Cerebellar nuclear complex (tissue), 1 donor: ENCODE data around the gene ADAM12.

Experiments used
- DNase-seq, 2 experiments: peaks; one replicate each; lab custom pipeline; 2025; lab: John Stamatoyannopoulos, UW

Gene ADAM12

GRCh38 chr10:126315494-126316177 is 72.6 kb downstream of the ADAM12 start:
- no peak for DNase-seq

GRCh38 chr10:126314863-126315493 is 73.3 kb downstream of the ADAM12 start:
- no peak for DNase-seq

- no peak for DNase-seq
These were observed 76.1 kb downstream of the ADAM12 start for GRCh38 chr10:126312167-126312566.

GRCh38 chr10:126309228-126309883 is 78.9 kb downstream of the ADAM12 start:
- no peak for DNase-seq

GRCh38 chr10:126302826-126303665 is 85.2 kb downstream of the ADAM12 start:
- no peak for DNase-seq

- no peak for DNase-seq
These were observed 85.9 kb downstream of the ADAM12 start for GRCh38 chr10:126302476-126302756.

- DNase-seq = no peak
These were observed 86.4 kb downstream of the ADAM12 start for GRCh38 chr10:126301701-126302475.

GRCh38 chr10:126294451-126294850 is 93.8 kb downstream of the ADAM12 start:
- no peak for DNase-seq

- DNase-seq = no peak
These were observed 98.0 kb downstream of the ADAM12 start for GRCh38 chr10:126290232-126290631.

- no peak for DNase-seq
These were observed 99.5 kb downstream of the ADAM12 start for GRCh38 chr10:126288547-126289493.

GRCh38 chr10:126286256-126286780 is 102.0 kb downstream of the ADAM12 start:
- no peak for DNase-seq

GRCh38 chr10:126283307-126283706 is 105.0 kb downstream of the ADAM12 start:
- no peak for DNase-seq

GRCh38 chr10:126278851-126279250 is 109.4 kb downstream of the ADAM12 start:
- DNase-seq = no peak

GRCh38 chr10:126277181-126277580 is 111.1 kb downstream of the ADAM12 start:
- no peak for DNase-seq

- no peak for DNase-seq
These were observed 115.8 kb downstream of the ADAM12 start for GRCh38 chr10:126272526-126272925.

GRCh38 chr10:126270111-126270510 is 118.2 kb downstream of the ADAM12 start:
- no peak for DNase-seq

- no peak for DNase-seq
These were observed 120.0 kb downstream of the ADAM12 start for GRCh38 chr10:126268013-126268920.

- DNase-seq = no peak
These were observed 123.9 kb downstream of the ADAM12 start for GRCh38 chr10:126264102-126265018.
